ENCODE measurements around the gene MEIKIN.
"Not testable (repeated sequence)": the region's sequence is repeated elsewhere in the genome, so short reads cannot be mapped to it uniquely, and the experiment has no call there.

Gene MEIKIN

DNA sequence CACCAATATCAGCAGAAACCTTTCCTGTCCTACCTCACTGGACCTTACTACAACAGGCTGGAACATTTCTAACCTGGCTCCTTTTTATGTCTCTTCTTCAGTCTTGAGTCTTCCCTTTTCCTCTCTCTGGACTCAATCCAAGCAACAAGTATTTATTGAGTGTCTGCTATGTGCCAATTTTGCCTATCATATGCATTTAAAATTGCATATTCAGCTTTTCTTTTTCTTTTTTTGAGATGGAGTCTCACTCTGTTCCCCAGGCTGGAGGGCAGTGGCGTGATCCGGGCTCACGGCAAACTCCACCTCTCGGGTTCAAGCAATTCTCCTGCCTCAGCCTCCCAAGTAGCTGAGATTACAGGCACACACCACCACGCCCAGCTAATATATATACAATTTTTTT lies 65.8 kb downstream of the MEIKIN start:
- no peak overlapping the region for H3K27ac ChIP-seq (ENCODE audit: low read length)
- no peaks in the 10 kb centered on the region for H3K27me3 ChIP-seq (ENCODE audit: insufficient read depth, low read length)
- H3K9me3 ChIP-seq (ENCODE audit: insufficient read depth, low read depth, low read length) = no peaks in the 10 kb centered on the region
- H3K4me3 ChIP-seq (ENCODE audit: low read length) = no peak overlapping the region
- no peaks in the 10 kb centered on the region for H3K36me3 ChIP-seq (ENCODE audit: insufficient read depth, low read depth, low read length)
- H3K4me1 ChIP-seq (ENCODE audit: insufficient read depth, low read length) = no peaks in the 10 kb centered on the region
- H3K9ac ChIP-seq (ENCODE audit: low read depth, low read length) = no peak overlapping the region

DNA sequence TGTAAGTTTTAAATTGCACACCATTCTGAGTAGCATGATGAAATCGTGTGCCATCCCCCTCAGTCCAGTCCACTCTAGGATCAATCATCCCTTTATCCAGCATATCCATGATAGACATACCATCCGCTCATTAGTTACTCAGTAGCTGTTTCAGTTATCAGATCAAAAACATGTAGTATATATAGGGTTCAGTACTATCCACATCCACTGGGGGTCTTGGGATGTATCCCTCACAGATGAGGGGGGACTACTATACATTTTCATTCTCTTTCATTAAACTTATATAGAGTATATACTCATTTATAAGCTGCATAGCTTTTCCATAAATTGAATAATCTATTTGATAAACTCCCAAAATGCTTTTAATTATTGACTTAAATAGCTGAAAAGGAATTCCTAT lies 67.6 kb downstream of the MEIKIN start:
- H3K9me3 ChIP-seq (ENCODE audit: insufficient read depth, low read depth, low read length) = no peaks in the 10 kb centered on the region
- H3K4me1 ChIP-seq (ENCODE audit: insufficient read depth, low read length) = no peaks in the 10 kb centered on the region
- no peaks in the 10 kb centered on the region for H3K36me3 ChIP-seq (ENCODE audit: insufficient read depth, low read depth, low read length)
- H3K27me3 ChIP-seq (ENCODE audit: insufficient read depth, low read length) = no peaks in the 10 kb centered on the region
- no peak overlapping the region for H3K4me3 ChIP-seq (ENCODE audit: low read length)
- no peak overlapping the region for H3K9ac ChIP-seq (ENCODE audit: low read depth, low read length)
- no peak overlapping the region for H3K27ac ChIP-seq (ENCODE audit: low read length)

DNA sequence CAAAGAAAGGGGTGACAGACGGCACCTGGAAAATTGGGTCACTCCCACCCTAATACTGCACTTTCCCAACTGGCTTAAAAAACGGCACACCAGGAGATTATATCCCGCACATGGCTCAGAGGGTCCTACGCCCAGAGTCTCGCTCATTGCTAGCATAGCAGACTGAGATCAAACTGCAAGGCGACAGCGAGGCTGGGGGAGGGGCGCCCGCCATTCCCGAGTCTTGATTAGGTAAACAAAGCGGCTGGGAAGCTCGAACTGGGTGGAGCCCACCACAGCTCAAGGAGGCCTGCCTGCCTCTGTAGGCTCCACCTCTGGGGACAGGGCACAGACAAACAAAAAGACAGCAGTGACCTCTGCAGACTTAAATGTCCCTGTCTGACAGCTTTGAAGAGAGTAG lies 74.2 kb downstream of the MEIKIN start:
- H3K4me1 ChIP-seq (ENCODE audit: insufficient read depth, low read length); H3K9ac ChIP-seq (ENCODE audit: low read depth, low read length); H3K27me3 ChIP-seq (ENCODE audit: insufficient read depth, low read length); H3K27ac ChIP-seq (ENCODE audit: low read length); H3K36me3 ChIP-seq (ENCODE audit: insufficient read depth, low read depth, low read length); H3K4me3 ChIP-seq (ENCODE audit: low read length): not testable (repeated sequence)
- peaks cover 45% of the 10 kb centered on the region for H3K9me3 ChIP-seq (ENCODE audit: insufficient read depth, low read depth, low read length)

DNA sequence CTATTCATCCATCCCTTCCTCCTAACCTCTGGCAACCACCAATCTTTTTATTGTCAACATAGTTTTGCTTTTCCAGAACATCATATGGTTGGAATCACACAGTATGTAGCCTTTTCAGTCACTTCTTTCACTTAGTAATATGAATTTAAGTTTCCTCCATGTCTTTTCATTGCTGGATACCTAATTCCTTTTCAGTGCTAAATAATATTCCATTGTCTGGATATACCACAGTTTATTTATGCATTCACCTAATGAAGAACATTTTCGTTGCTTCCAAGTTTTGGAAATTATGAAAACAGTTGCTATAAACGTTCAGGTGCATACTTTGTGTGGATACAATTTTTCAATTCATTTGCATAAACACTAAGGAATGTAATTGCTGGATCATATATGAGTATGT lies 77.9 kb downstream of the MEIKIN start:
- no peak overlapping the region for H3K9ac ChIP-seq (ENCODE audit: low read depth, low read length)
- no peak overlapping the region for H3K27ac ChIP-seq (ENCODE audit: low read length)
- no peaks in the 10 kb centered on the region for H3K36me3 ChIP-seq (ENCODE audit: insufficient read depth, low read depth, low read length)
- H3K9me3 ChIP-seq (ENCODE audit: insufficient read depth, low read depth, low read length) = peaks cover 76% of the 10 kb centered on the region
- H3K4me1 ChIP-seq (ENCODE audit: insufficient read depth, low read length) = no peaks in the 10 kb centered on the region
- H3K4me3 ChIP-seq (ENCODE audit: low read length) = no peak overlapping the region
- H3K27me3 ChIP-seq (ENCODE audit: insufficient read depth, low read length) = no peaks in the 10 kb centered on the region

DNA sequence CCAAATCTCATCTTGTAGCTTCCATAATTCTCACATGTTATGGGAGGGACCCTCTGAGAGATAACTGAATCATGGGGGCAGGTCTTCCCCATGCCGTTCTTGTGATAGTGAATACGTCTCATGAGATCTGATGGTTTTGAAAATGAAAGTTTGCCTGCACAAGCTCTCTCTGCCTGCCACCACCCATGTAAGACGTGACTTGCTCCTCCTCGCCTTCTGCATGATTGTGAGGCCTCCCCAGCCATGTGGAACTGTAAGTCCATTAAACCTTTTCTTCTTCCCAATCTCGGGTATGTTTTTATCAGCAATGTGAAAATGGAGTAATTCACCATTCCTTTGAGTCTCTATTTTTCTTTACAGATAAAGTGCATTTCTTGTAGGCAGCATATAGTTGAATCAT lies 81.8 kb downstream of the MEIKIN start:
- H3K27ac ChIP-seq (ENCODE audit: low read length) = no peak overlapping the region
- peaks cover 50% of the 10 kb centered on the region for H3K9me3 ChIP-seq (ENCODE audit: insufficient read depth, low read depth, low read length)
- H3K4me3 ChIP-seq (ENCODE audit: low read length) = no peak overlapping the region
- no peaks in the 10 kb centered on the region for H3K36me3 ChIP-seq (ENCODE audit: insufficient read depth, low read depth, low read length)
- no peak overlapping the region for H3K9ac ChIP-seq (ENCODE audit: low read depth, low read length)
- H3K27me3 ChIP-seq (ENCODE audit: insufficient read depth, low read length) = no peaks in the 10 kb centered on the region
- H3K4me1 ChIP-seq (ENCODE audit: insufficient read depth, low read length) = no peaks in the 10 kb centered on the region

DNA sequence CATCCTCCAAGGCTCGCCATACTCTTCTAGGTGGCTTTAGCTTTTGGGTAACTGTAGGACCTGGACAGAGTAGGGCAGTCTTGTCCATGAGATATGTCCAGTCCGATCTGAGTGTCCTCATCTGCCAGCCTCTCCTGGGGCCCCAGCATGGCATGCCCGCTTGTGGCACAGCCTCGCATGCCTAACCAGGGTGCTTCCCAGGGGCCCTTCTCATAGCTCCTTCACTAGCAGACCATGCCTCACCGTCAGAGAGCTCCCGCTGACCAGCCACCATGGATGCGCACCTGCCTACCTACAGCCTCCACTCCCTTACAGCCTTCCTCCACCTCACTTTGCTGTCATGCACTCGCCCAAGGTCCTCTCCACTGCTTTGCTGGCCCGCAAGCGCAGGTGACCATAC lies 88.1 kb downstream of the MEIKIN start:
- Histone ChIP-seq H3K36me3 (ENCODE audit: insufficient read depth, low read depth, low read length) (no peaks in the 10 kb centered on the region), H3K4me3 (ENCODE audit: low read length) (no peak overlapping the region), H3K9ac (ENCODE audit: low read depth, low read length) (no peak overlapping the region), H3K9me3 (ENCODE audit: insufficient read depth, low read depth, low read length) (no peaks in the 10 kb centered on the region), H3K27ac (ENCODE audit: low read length) (no peak overlapping the region), H3K27me3 (ENCODE audit: insufficient read depth, low read length) (no peaks in the 10 kb centered on the region), H3K4me1 (ENCODE audit: insufficient read depth, low read length) (no peaks in the 10 kb centered on the region)

DNA sequence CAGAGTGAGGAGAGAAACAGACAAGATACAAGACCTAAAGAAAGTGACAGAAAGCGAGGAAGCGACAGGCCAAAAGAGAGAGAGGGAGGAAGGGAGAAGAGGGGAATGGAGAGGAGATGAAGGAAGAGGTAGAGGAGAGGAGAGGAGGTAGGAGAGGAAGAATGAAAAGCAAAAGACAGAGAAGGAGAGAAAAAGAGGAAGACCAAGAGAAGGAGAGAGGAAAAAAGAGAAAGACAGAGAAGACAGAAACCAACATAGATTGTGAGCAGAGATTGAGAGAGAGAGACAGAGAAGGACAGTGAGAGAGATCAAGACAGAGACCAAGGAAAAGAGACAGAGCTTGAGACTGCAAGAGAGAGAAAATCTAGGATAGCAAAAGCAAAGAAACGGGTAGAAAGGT lies 90.0 kb downstream of the MEIKIN start:
- H3K9ac ChIP-seq (ENCODE audit: low read depth, low read length) = no peak overlapping the region
- H3K27ac ChIP-seq (ENCODE audit: low read length) = no peak overlapping the region
- no peaks in the 10 kb centered on the region for H3K4me1 ChIP-seq (ENCODE audit: insufficient read depth, low read length)
- no peaks in the 10 kb centered on the region for H3K9me3 ChIP-seq (ENCODE audit: insufficient read depth, low read depth, low read length)
- H3K36me3 ChIP-seq (ENCODE audit: insufficient read depth, low read depth, low read length) = no peaks in the 10 kb centered on the region
- no peak overlapping the region for H3K4me3 ChIP-seq (ENCODE audit: low read length)
- no peaks in the 10 kb centered on the region for H3K27me3 ChIP-seq (ENCODE audit: insufficient read depth, low read length)

DNA sequence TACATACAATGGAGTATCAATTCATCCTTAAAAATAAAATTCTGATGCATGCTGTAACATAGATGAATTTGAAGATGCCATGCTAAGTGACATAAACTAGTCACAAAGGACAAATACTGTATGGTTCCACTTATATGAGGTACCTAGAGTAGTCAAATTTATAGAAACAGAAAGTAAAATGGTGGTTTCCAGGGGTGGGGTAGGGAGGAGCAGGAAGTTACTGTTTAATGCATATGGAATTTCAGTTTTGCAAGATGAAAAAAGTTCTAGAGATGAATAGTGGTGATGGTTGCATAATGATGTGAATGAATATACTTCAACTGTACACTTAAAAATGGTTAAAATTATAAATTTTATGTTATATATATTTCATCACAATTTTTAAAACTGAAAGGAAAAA lies 91.3 kb downstream of the MEIKIN start:
- no peak overlapping the region for H3K9ac ChIP-seq (ENCODE audit: low read depth, low read length)
- H3K27ac ChIP-seq (ENCODE audit: low read length) = no peak overlapping the region
- no peak overlapping the region for H3K4me3 ChIP-seq (ENCODE audit: low read length)
- no peaks in the 10 kb centered on the region for H3K4me1 ChIP-seq (ENCODE audit: insufficient read depth, low read length)
- H3K36me3 ChIP-seq (ENCODE audit: insufficient read depth, low read depth, low read length) = no peaks in the 10 kb centered on the region
- H3K9me3 ChIP-seq (ENCODE audit: insufficient read depth, low read depth, low read length) = no peaks in the 10 kb centered on the region
- H3K27me3 ChIP-seq (ENCODE audit: insufficient read depth, low read length) = no peaks in the 10 kb centered on the region

DNA sequence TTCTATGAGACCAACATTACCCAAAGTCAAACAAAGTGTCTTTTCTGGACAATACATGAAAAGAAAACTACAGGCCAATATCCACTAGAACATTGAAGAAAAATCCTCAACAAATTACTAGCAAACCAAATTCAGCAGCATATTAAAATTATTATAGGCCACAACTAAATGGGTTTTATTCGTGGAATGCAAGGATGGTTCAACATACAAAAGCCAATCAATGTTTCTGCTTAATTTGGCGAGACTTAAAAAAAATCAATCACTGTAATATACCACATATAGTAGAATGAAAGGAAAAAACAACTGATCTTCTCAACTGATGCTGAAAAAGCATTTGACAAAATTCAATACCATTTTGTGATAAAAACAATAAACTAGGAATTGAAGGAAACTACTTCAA lies 96.8 kb downstream of the MEIKIN start:
- Histone ChIP-seq H3K27me3 (ENCODE audit: insufficient read depth, low read length) (no peaks in the 10 kb centered on the region), H3K4me1 (ENCODE audit: insufficient read depth, low read length) (no peaks in the 10 kb centered on the region), H3K9ac (ENCODE audit: low read depth, low read length) (no peak overlapping the region), H3K4me3 (ENCODE audit: low read length) (no peak overlapping the region), H3K9me3 (ENCODE audit: insufficient read depth, low read depth, low read length) (peaks cover 26% of the 10 kb centered on the region; the same call in 1 of the 2 replicates), H3K27ac (ENCODE audit: low read length) (no peak overlapping the region), H3K36me3 (ENCODE audit: insufficient read depth, low read depth, low read length) (no peaks in the 10 kb centered on the region)

DNA sequence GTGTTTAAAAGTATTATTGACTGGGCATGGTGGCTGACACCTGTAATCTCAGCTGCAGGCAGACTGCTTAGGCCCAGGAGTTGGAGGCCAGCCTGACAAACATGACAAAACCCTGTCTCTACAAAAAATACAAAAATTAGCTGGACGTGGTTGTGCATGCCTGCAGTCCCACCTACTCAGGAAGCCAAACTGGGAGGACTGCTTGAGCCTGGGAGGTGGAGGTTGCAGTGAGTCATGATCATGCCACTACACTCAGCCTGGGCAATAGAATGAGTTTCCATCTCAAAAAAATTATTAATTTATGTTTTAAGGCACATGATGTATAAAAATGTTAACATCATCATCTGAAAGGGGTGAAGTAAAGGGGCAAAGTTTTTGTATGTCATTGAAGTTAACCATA lies 98.9 kb downstream of the MEIKIN start:
- Histone ChIP-seq H3K4me1 (ENCODE audit: insufficient read depth, low read length) (no peaks in the 10 kb centered on the region), H3K4me3 (ENCODE audit: low read length) (no peak overlapping the region), H3K36me3 (ENCODE audit: insufficient read depth, low read depth, low read length) (no peaks in the 10 kb centered on the region), H3K27me3 (ENCODE audit: insufficient read depth, low read length) (no peaks in the 10 kb centered on the region), H3K9me3 (ENCODE audit: insufficient read depth, low read depth, low read length) (peaks cover 43% of the 10 kb centered on the region), H3K27ac (ENCODE audit: low read length) (no peak overlapping the region), H3K9ac (ENCODE audit: low read depth, low read length) (no peak overlapping the region)

DNA sequence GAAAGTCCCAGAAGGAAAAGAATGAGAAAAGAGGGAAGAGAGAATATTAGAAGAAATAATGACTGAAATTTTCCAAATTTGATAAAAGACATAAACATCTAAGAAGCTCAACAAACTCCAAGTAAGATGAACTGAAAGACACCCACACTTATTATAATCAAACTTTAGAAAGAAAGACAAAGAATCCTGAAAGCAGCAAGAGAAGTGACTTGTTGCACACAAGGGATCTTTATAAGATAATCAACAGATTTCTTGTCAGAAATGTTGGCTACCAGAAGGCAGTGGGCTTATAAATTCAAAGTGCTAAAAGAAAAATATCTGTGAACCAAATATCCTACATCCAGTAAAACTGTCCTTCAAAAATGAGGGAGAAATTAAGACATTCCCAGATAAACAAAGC lies 99.6 kb downstream of the MEIKIN start:
- Histone ChIP-seq H3K27me3 (ENCODE audit: insufficient read depth, low read length) (no peaks in the 10 kb centered on the region), H3K4me3 (ENCODE audit: low read length) (no peak overlapping the region), H3K9me3 (ENCODE audit: insufficient read depth, low read depth, low read length) (peaks cover 43% of the 10 kb centered on the region), H3K9ac (ENCODE audit: low read depth, low read length) (no peak overlapping the region), H3K27ac (ENCODE audit: low read length) (no peak overlapping the region), H3K36me3 (ENCODE audit: insufficient read depth, low read depth, low read length) (no peaks in the 10 kb centered on the region), H3K4me1 (ENCODE audit: insufficient read depth, low read length) (no peaks in the 10 kb centered on the region)

DNA sequence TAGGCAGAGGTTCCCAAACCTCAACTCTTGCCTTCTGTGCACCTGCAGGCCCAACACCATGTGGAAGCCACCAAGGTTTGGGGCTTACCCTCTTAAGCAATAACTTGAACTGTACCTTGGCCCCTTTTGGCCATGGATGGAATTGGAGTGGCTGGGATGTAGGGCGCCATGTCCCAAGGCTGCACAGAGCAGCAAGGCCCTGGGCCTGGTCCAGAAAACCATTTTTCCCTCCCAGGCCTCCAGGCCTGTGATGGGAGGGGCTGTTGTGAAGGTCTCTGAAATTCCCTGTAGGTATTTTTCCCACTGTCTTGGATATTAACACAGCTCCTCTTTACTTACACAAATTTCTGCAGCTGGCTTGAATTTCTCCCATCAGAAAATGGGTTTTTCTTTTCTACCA lies 102.5 kb downstream of the MEIKIN start:
- H3K27me3 ChIP-seq (ENCODE audit: insufficient read depth, low read length); H3K36me3 ChIP-seq (ENCODE audit: insufficient read depth, low read depth, low read length); H3K9ac ChIP-seq (ENCODE audit: low read depth, low read length); H3K27ac ChIP-seq (ENCODE audit: low read length); H3K4me3 ChIP-seq (ENCODE audit: low read length); H3K4me1 ChIP-seq (ENCODE audit: insufficient read depth, low read length): not testable (repeated sequence)
- peaks cover 39% of the 10 kb centered on the region for H3K9me3 ChIP-seq (ENCODE audit: insufficient read depth, low read depth, low read length)

DNA sequence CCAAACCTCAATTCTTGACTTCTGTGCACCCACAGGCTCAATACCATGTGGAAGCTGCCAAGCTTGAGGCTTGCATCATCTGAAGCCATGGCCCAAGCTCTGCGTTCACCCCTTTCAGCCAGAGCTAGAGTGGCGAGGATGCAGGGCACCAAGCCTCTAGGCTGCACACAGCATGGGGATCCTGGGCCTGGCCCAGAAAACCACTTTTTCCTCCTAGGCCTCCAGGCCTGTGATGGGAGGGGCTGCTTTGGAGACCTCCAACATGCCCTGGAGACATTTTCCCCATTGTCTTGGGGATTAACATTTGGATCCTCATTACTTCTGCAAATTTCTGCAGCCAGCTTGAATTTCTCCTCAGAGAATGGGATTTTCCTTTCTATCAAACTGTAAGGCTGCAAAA lies 112.8 kb downstream of the MEIKIN start:
- not testable (repeated sequence) for H3K27me3 ChIP-seq (ENCODE audit: insufficient read depth, low read length); H3K36me3 ChIP-seq (ENCODE audit: insufficient read depth, low read depth, low read length); H3K4me3 ChIP-seq (ENCODE audit: low read length); H3K9ac ChIP-seq (ENCODE audit: low read depth, low read length); H3K27ac ChIP-seq (ENCODE audit: low read length); H3K4me1 ChIP-seq (ENCODE audit: insufficient read depth, low read length)
- peaks cover 26% of the 10 kb centered on the region for H3K9me3 ChIP-seq (ENCODE audit: insufficient read depth, low read depth, low read length)

Data from iPS-20b (cell line).